ENCODE data around the gene C1QA. TPM values are rescaled to one million over a fixed set of nuclear protein-coding genes. Genes with fewer than 3 reads are reported as not detected.

C1QA gene
- polyA plus RNA-seq, 1 experiment = not detected

GRCh38 chr1:22598736-22599135, 37.7 kb upstream of the C1QA start:
- ChIA-PET CTCF (no interaction called here), POLR2A (no interaction called here)
- DNase-seq (ENCODE audit: low read depth) = no peak
- no peak overlapping the region for H3K4me3 ChIP-seq (ENCODE audit: low read depth, low read length)
- H3K27me3 ChIP-seq (ENCODE audit: control insufficient read depth, insufficient read depth, low read length) = peaks cover 4% of the 10 kb centered on the region
- TF ChIP-seq, protein P1, sequence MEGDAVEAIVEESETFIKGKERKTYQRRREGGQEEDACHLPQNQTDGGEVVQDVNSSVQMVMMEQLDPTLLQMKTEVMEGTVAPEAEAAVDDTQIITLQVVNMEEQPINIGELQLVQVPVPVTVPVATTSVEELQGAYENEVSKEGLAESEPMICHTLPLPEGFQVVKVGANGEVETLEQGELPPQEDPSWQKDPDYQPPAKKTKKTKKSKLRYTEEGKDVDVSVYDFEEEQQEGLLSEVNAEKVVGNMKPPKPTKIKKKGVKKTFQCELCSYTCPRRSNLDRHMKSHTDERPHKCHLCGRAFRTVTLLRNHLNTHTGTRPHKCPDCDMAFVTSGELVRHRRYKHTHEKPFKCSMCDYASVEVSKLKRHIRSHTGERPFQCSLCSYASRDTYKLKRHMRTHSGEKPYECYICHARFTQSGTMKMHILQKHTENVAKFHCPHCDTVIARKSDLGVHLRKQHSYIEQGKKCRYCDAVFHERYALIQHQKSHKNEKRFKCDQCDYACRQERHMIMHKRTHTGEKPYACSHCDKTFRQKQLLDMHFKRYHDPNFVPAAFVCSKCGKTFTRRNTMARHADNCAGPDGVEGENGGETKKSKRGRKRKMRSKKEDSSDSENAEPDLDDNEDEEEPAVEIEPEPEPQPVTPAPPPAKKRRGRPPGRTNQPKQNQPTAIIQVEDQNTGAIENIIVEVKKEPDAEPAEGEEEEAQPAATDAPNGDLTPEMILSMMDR (IDR thresholded peaks at IDR 0.05; ENCODE audit: insufficient read depth, low read depth, low read length) = no peak
- H3K36me3 ChIP-seq (ENCODE audit: control insufficient read depth, insufficient read depth, low read length) = no peaks in the 10 kb centered on the region

DNA sequence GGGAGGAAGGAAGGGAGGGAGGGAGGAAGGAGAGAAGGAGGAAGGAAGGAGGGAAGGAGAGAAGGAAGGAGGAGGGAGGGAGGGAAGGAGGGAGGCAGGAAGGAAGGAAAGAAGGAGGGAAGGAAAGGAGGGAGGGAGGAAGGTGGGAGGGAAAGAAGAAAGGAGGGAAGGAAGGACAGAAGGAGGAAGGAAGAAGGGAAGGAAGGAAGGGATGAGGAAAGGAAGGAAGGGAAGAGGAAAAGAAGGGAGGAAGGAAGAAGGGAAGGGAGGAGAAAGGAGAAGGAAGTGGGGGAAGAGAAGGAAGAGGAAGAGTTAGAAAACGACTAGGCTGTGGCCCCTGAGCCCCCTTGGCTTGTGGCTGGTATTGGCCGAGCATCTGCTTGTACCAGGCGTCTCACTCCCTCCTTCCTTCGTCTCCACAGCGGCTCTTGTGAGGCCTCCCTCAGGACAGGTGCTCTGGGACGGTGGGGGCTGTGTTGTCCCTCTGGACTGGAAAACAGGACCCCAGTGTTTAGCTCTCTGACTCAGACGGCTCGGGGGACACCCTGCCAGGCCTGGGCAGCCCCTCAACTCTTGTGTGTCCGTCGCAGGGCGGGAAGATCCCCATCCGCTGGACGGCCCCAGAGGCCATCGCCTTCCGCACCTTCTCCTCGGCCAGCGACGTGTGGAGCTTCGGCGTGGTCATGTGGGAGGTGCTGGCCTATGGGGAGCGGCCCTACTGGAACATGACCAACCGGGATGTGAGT, 36.2 kb upstream of the C1QA start:
- Histone ChIP-seq H3K27me3 (ENCODE audit: control insufficient read depth, insufficient read depth, low read length) (peaks cover 4% of the 10 kb centered on the region), H3K36me3 (ENCODE audit: control insufficient read depth, insufficient read depth, low read length) (no peaks in the 10 kb centered on the region), H3K4me3 (ENCODE audit: low read depth, low read length) (no peak overlapping the region)
- POLR2A ChIA-PET = no interaction called here
- no peak for DNase-seq (ENCODE audit: low read depth)
- TF ChIP-seq, protein P1 (IDR thresholded peaks at IDR 0.05; ENCODE audit: insufficient read depth, low read depth, low read length) = no peak
- CTCF ChIA-PET = no interaction called here

- TF ChIP-seq, protein P1 (IDR thresholded peaks at IDR 0.05; ENCODE audit: insufficient read depth, low read depth, low read length) = no peak
- Histone ChIP-seq H3K4me3 (ENCODE audit: low read depth, low read length) (no peak overlapping the region), H3K36me3 (ENCODE audit: control insufficient read depth, insufficient read depth, low read length) (no peaks in the 10 kb centered on the region), H3K27me3 (ENCODE audit: control insufficient read depth, insufficient read depth, low read length) (peaks cover 4% of the 10 kb centered on the region)
- ChIA-PET CTCF (no interaction called here), POLR2A (no interaction called here)
- DNase-seq (ENCODE audit: low read depth) = no peak
Measured at GRCh38 chr1:22600817-22601605, 35.4 kb upstream of the C1QA start.

- Histone ChIP-seq H3K4me3 (ENCODE audit: low read depth, low read length) (no peak overlapping the region), H3K27me3 (ENCODE audit: control insufficient read depth, insufficient read depth, low read length) (peaks cover 6% of the 10 kb centered on the region), H3K36me3 (ENCODE audit: control insufficient read depth, insufficient read depth, low read length) (no peaks in the 10 kb centered on the region)
- DNase-seq (ENCODE audit: low read depth) = no peak
- TF ChIP-seq, protein P1 (IDR thresholded peaks at IDR 0.05; ENCODE audit: insufficient read depth, low read depth, low read length) = no peak
- POLR2A ChIA-PET = no interaction called here
- CTCF ChIA-PET = no interaction called here
Measured at GRCh38 chr1:22601610-22602009, 34.8 kb upstream of the C1QA start.

DNA sequence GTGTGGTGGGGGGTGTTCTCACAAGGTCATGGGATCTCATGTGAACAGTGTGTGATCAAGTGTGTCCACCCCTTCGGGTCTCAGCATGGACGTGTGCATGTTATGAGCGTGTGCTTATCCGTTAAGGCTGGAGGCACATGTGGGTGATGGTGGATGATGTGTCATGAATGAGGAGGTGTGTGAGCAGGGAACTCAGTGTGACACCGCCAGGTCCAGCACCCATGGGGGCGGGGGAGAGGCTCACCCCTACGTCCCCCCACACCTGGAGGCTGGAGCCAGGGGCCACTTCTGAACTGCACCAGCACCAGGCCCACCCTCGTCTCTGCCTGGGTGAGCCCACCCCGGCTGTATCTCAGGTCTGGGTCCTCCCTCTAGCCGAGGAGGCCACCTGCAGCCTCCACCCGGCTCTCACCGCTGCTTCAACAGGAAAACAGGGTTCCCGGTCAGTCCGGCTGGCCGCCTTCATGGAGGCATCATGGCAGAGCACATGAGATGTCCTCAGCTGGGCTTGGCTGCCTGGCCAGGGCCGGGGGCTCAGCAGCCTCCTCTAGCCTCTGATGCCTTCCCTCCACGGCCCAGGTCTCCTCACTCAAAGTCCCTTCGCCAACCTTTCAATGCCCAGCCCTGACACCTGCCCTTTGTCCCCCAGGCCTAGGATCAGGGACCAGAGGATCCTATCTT, 34.2 kb upstream of the C1QA start:
- POLR2A ChIA-PET = no interaction called here
- TF ChIP-seq, protein P1 (IDR thresholded peaks at IDR 0.05; ENCODE audit: insufficient read depth, low read depth, low read length) = no peak
- Histone ChIP-seq H3K4me3 (ENCODE audit: low read depth, low read length) (no peak overlapping the region), H3K27me3 (ENCODE audit: control insufficient read depth, insufficient read depth, low read length) (peaks cover 6% of the 10 kb centered on the region), H3K36me3 (ENCODE audit: control insufficient read depth, insufficient read depth, low read length) (no peaks in the 10 kb centered on the region)
- DNase-seq (ENCODE audit: low read depth) = no peak
- CTCF ChIA-PET = no interaction called here
